SU-DHL-6 (cell line): ENCODE results near the gene KCNA3.

Experiments used
- CTCF ChIP-seq: fragments of 200-600 bp; sonication (generic); IDR thresholded peaks from one replicate; pipeline ENCODE4 v1.5.1; 2017; ENCODE audit warnings: antibody characterized with exemption, mild to moderate bottlenecking, low read length, moderate library complexity; ENCODE audit not compliant: insufficient read depth, poor library complexity, severe bottlenecking
- EZH2phosphoT487 ChIP-seq: fragments of 200-600 bp; sonication (generic), shearing (Covaris generic); conservative IDR thresholded peaks from 2 replicates; pipeline ENCODE4 v1.6.1; 2018; ENCODE audit warnings: mild to moderate bottlenecking, antibody characterized with exemption, low read length, moderate library complexity, mixed read lengths

DNA sequence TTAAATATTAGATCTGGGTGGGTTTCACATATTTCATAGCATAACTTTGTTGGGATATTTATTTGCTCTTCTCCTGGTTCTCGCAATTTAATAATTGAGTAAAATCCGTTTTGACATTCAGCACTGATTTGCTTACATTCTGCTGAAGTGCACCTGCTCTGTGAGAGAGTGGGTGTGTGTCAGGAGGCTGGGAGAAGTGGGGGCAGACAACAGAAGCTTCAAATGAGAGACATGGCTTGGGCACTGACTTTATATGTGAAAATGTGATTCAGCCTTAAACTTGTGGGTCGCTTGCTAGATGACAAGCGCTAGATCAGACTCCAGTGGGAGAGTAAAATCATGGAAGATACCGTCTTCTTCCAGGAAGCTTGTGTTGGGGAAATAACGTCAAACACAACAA lies 36.2 kb downstream of the KCNA3 start:
- TF ChIP-seq CTCF (no peak), EZH2phosphoT487 (no peak)
